HuH-7.5 (cell line): Measurements from ENCODE around the gene GRIN1.

Experiments
- DNase-seq: peaks from one replicate; pipeline ENCODE4 v3.0.0; 2011; ENCODE audit warnings: low spot score

Gene GRIN1

GRCh38 chr9:137164370-137165249 is 25.7 kb downstream of the GRIN1 start:
- no peak for DNase-seq

GRCh38 chr9:137165250-137165836 is 26.4 kb downstream of the GRIN1 start:
- DNase-seq, result no peak

- no peak for DNase-seq
Observed at GRCh38 chr9:137166380-137167229, 27.7 kb downstream of the GRIN1 start.

GRCh38 chr9:137167277-137167746 is 28.4 kb downstream of the GRIN1 start:
- no peak for DNase-seq

- peak; percentile 85 for DNase-seq
Observed at GRCh38 chr9:137167747-137168572, 29.0 kb downstream of the GRIN1 start.

GRCh38 chr9:137168573-137168903 is 29.6 kb downstream of the GRIN1 start:
- DNase-seq, result no peak

- peak; percentile 89 for DNase-seq
Observed at GRCh38 chr9:137168904-137169856, 30.2 kb downstream of the GRIN1 start.

- DNase-seq, result no peak
Observed at GRCh38 chr9:137169896-137170358, 31.0 kb downstream of the GRIN1 start, which contains the start of gene LRRC26. LRRC26 (minus strand) TSS chr9:137170051; CDS start chr9:137169943, 108 bp downstream.

GRCh38 chr9:137170486-137171148 is 31.7 kb downstream of the GRIN1 start:
- no peak for DNase-seq

- DNase-seq, result no peak
Observed at GRCh38 chr9:137171149-137171900, 32.4 kb downstream of the GRIN1 start.

GRCh38 chr9:137172901-137173795 is 34.2 kb downstream of the GRIN1 start:
- DNase-seq, result no peak

- no peak for DNase-seq
Observed at GRCh38 chr9:137173796-137174664, 35.1 kb downstream of the GRIN1 start.

- DNase-seq, result no peak
Observed at GRCh38 chr9:137174722-137175293, 35.9 kb downstream of the GRIN1 start.

GRCh38 chr9:137175345-137175961 is 36.5 kb downstream of the GRIN1 start:
- DNase-seq, result no peak

GRCh38 chr9:137176302-137177182 is 37.6 kb downstream of the GRIN1 start:
- DNase-seq, result peak; percentile 87
